Endothelial cell of umbilical vein (primary cell): ENCODE measurements around the gene BCL2L14. TPM values are rescaled to one million over a fixed set of nuclear protein-coding genes. Genes with fewer than 3 reads are reported as not detected.

Experiments
- BruUV-seq: library from RNA; stranded (reverse); fragments of 400-500 nt; replicated peaks from 2 replicates; lab custom pipeline; 2021; lab: Mats Ljungman, UMichigan
- CTCF ChIA-PET: fragments of 300-600, 350-600 bp; sonication (Branson Sonifier 250); formaldehyde crosslinking; loops from one replicate; lab custom pipeline; 2021; ENCODE audit warnings: antibody characterized with exemption, inconsistent platforms; lab: Charles Lee
- POLR2A ChIA-PET: fragments of 300-600, 350-600 bp; sonication (Branson Sonifier 250); formaldehyde crosslinking; loops from one replicate; lab custom pipeline; 2021; ENCODE audit warnings: antibody characterized with exemption, inconsistent platforms; lab: Charles Lee
- DNase-seq: peaks from one replicate; pipeline ENCODE4 v3.0.0-alpha.2; 2011; ENCODE audit warnings: low read depth, low spot score
- FAIRE-seq: peaks from 2 replicates; lab custom pipeline; 2011; peaks lifted over from hg19 to GRCh38; lab: Jason Lieb, UNC
- H2AFZ ChIP-seq: 2 replicates; pipeline ENCODE4 v1.6.0; 2012; ENCODE audit warnings: low read depth, low read length, control low read depth, inconsistent platforms
- H3K27ac ChIP-seq: 2 replicates; pipeline ENCODE4 v1.5.1; 2011; ENCODE audit warnings: low read depth, mild to moderate bottlenecking, control low read depth, low read length, moderate library complexity; ENCODE audit not compliant: insufficient read depth
- H3K27me3 ChIP-seq, 2 experiments: 2 replicates each; pipeline versions ENCODE4 v1.6.0 to v1.6.1; 2011; ENCODE audit warnings: low read length in 2 of 2, mixed read lengths in 1 of 2; ENCODE audit not compliant: control insufficient read depth in 2 of 2, insufficient read depth in 2 of 2
- H3K36me3 ChIP-seq, 2 experiments: 2 replicates in 1 of 2; 3 replicates in 1 of 2; pipeline ENCODE4 v1.5.1; 2011; ENCODE audit warnings: low read length in 2 of 2, mild to moderate bottlenecking in 1 of 2, moderate library complexity in 1 of 2; ENCODE audit not compliant: control insufficient read depth in 2 of 2, insufficient read depth in 2 of 2; ENCODE audit errors: extremely low read depth in 1 of 2
- H3K4me1 ChIP-seq: 3 replicates; pipeline ENCODE4 v1.5.1; 2011; ENCODE audit warnings: mild to moderate bottlenecking, low read length; ENCODE audit not compliant: control insufficient read depth, insufficient read depth; ENCODE audit errors: extremely low read depth
- H3K4me2 ChIP-seq: 2 replicates; pipeline ENCODE4 v1.6.1; 2011; ENCODE audit warnings: low read length, control low read depth, mixed read lengths; ENCODE audit not compliant: insufficient read depth
- H3K4me3 ChIP-seq, 3 experiments: fragments of 200-600 bp in 1 of 3; sonication (generic), shearing (Covaris generic) in 1 of 3; replicated peaks in 1 of 3; 2 replicates each; pipeline ENCODE4 v1.5.1; 2011 to 2016; ENCODE audit warnings: control low read depth in 3 of 3, low read length in 3 of 3, mild to moderate bottlenecking in 2 of 3, inconsistent platforms in 1 of 3, low read depth in 1 of 3, moderate library complexity in 1 of 3; ENCODE audit not compliant: insufficient read depth in 1 of 3
- H3K79me2 ChIP-seq: 2 replicates; pipeline ENCODE4 v1.6.0; 2012; ENCODE audit warnings: low read length, inconsistent platforms; ENCODE audit not compliant: control insufficient read depth, insufficient read depth
- H3K9ac ChIP-seq: replicated peaks from 2 replicates; pipeline ENCODE3; 2011; ENCODE audit warnings: low read length, control low read depth; ENCODE audit not compliant: insufficient read depth; ENCODE audit errors: extremely low read depth
- H3K9me1 ChIP-seq: replicated peaks from 3 replicates; pipeline ENCODE4 v1.6.0; 2011; ENCODE audit warnings: mild to moderate bottlenecking, low read length; ENCODE audit not compliant: control insufficient read depth, insufficient read depth; ENCODE audit errors: extremely low read depth
- H3K9me3 ChIP-seq: replicated peaks from 2 replicates; pipeline ENCODE4 v1.5.1; 2012; ENCODE audit warnings: low read length, inconsistent platforms; ENCODE audit not compliant: control insufficient read depth, insufficient read depth
- H4K20me1 ChIP-seq: replicated peaks from 2 replicates; pipeline ENCODE3; 2011; ENCODE audit warnings: mild to moderate bottlenecking, low read length; ENCODE audit not compliant: control insufficient read depth, insufficient read depth; ENCODE audit errors: extremely low read depth
- FOS ChIP-seq: IDR thresholded peaks from 2 replicates; pipeline ENCODE4 v1.6.1; 2011; ENCODE audit warnings: mild to moderate bottlenecking, low read length, moderate library complexity, borderline replicate concordance; ENCODE audit not compliant: insufficient read depth
- GATA2 ChIP-seq: IDR thresholded peaks from 2 replicates; pipeline ENCODE4 v1.7.0; 2011; ENCODE audit warnings: low read depth, mild to moderate bottlenecking, moderate library complexity, mixed read lengths, low read length; ENCODE audit not compliant: insufficient read length, insufficient read depth
- JUN ChIP-seq: IDR thresholded peaks from 2 replicates; pipeline ENCODE4 v1.6.1; 2011; ENCODE audit warnings: borderline replicate concordance, low read depth; ENCODE audit not compliant: insufficient read length, insufficient read depth
- POLR2A ChIP-seq: IDR thresholded peaks from 2 replicates; pipeline ENCODE4 v1.6.1; 2012; ENCODE audit warnings: low read depth, mild to moderate bottlenecking, control low read depth, low read length
- POLR2AphosphoS5 ChIP-seq: IDR thresholded peaks from 2 replicates; pipeline ENCODE4 v1.6.1; 2012; ENCODE audit warnings: low read depth, mild to moderate bottlenecking, control low read depth, low read length, moderate library complexity; ENCODE audit not compliant: insufficient read depth
- dilution Hi-C: fragments of 300-500 bp; cut with MboI; formaldehyde crosslinking; loops from one replicate; pipeline ENCODE4 v1.15.0; 2019; ENCODE audit warnings: low sequenced_read_pairs; ENCODE audit not compliant: extremely low pct_ligation_motif_present
- intact Hi-C: fragments of 100-400 bp; cut with micrococcal nuclease; formaldehyde crosslinking; loops from one replicate; pipeline ENCODE4 v1.10.0; 2022
- polyA plus RNA-seq, 4 experiments: library from polyadenylated mRNA; depleted of rRNA in 3 of 4; stranded (reverse) in 3 of 4; unstranded in 1 of 4; fragments of >200 nt; gene quantifications; 2 replicates each; pipeline versions ENCODE4 v1.2.1 to v1.2.3, GENCODE V29; 2011 to 2012; ENCODE audit warnings: missing spikeins in 1 of 4
- total RNA-seq: library from RNA; stranded (reverse); gene quantifications from 2 replicates; pipeline ENCODE4 v1.2.3, GENCODE V29; 2021
- TF ChIP-seq, protein P1 (sequence below): IDR thresholded peaks from 2 replicates; pipeline ENCODE4 v1.6.1; 2011; ENCODE audit not compliant: insufficient read depth, insufficient read length
- TF ChIP-seq, protein P2 (sequence below), 2 donors: IDR thresholded peaks; 1 replicate in 1 of 2; 2 replicates in 1 of 2; pipeline ENCODE4 v1.5.1; 2011; ENCODE audit warnings: low read length in 2 of 2, mild to moderate bottlenecking in 2 of 2, moderate library complexity in 2 of 2, control low read depth in 1 of 2, inconsistent platforms in 1 of 2, low read depth in 1 of 2; ENCODE audit not compliant: insufficient read depth in 1 of 2; ENCODE audit errors: extremely low read depth in 1 of 2

BCL2L14 gene
- total and polyA plus RNA-seq, 2 donors (not counting 3 experiments of a cell fraction or from before 2014, with no cell fraction given): not detected

DNA sequence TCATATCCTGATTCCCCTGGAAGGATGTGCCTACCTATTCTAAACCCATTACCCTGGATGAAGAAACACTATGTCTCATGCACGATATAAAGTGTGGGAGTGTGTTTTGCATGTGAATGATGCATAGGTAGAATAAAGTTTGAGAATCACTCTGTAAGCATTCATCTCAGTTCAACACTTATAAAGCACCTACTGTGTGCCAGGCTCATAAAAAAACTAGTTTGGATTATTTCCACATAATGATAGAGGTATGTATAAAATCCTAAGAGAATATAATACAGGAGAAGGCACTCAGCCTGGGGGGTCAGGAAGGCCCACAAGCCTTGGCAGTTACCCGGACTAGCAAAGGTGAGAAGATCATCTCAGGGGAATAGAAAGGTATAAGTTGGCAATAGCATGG is 41.1 kb upstream of the BCL2L14 start:
- CTCF ChIA-PET: no interaction called here
- Histone ChIP-seq H3K9me1 (no peaks in the 10 kb centered on the region), H3K79me2 (no peaks in the 10 kb centered on the region), H3K9ac (no peak overlapping the region), H3K4me2 (no peak overlapping the region), H3K4me3 (no peak overlapping the region), H3K4me1 (peaks cover 8% of the 10 kb centered on the region), H2AFZ (no peak overlapping the region), H4K20me1 (no peaks in the 10 kb centered on the region), H3K27me3 (peaks cover 0 to 6% of the 10 kb centered on the region in 2 experiments), H3K27ac (no peak overlapping the region), H3K9me3 (no peaks in the 10 kb centered on the region), H3K36me3 (no peaks in the 10 kb centered on the region)
- intact Hi-C loops (loop anchor here (5.0 kb wide), 3 partner anchors 192 to 802 kb away; no protein-coding TSS in a partner anchor), dilution Hi-C loops (loop anchor here (25.0 kb wide), 1 partner anchor 442 kb away; no protein-coding TSS in a partner anchor)
- TF ChIP-seq FOS (no peak), POLR2AphosphoS5 (no peak)
- POLR2A ChIA-PET: no interaction called here
- DNase-seq: no peak
- BruUV-seq: no TSS peak
- FAIRE-seq: no peak

DNA sequence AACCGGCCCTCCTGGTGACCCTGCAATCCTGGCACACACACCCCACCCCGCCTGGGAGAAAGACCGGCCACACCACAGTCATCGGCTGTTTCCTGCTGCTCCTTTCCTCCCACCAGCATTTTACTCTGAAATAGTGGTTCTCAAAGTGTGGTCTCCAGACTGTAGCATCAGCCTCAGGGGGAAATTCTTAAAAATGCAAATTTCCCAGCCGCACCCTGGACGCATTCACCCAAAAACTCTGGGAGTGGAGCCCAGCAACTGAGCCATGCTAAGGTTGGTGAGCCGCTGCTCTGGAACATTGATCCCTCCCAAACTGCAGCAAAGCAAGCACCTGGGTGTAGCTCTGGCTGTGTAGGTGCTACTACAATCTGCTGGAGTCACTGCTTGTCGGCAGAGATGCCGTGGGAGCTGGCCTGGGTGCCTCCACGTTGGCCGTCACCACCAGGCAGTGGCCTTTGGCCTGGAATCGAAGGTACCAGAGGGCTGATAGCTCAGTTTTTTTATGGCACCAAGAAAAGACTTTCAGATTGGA is 38.4 kb upstream of the BCL2L14 start:
- intact Hi-C loops: loop anchor here (2.0 to 5.0 kb wide), 4 partner anchors 195 to 805 kb away; no protein-coding TSS in a partner anchor
- CTCF ChIA-PET: interaction anchor here (0.6 to 6.1 kb wide), 62 partner anchors 10 to 1261 kb away, joined by 3 to 429 read pairs (median 6); partner anchors contain the start of gene ETV6

More for the DNA sequence above, 38.4 kb upstream of the BCL2L14 start:
- H3K27me3 ChIP-seq: no peaks in the 10 kb centered on the region
- POLR2A ChIA-PET: interaction anchor here (1.0 kb wide), 1 partner anchor 449 kb away, joined by 3 read pairs; no protein-coding TSS in a partner anchor
- H3K36me3 ChIP-seq: no peaks in the 10 kb centered on the region
- no peak overlapping the region for H3K27ac ChIP-seq
- FAIRE-seq (no peak), DNase-seq (no peak)
- H3K79me2 ChIP-seq: no peaks in the 10 kb centered on the region
- H4K20me1 ChIP-seq: no peaks in the 10 kb centered on the region
- H3K4me3 ChIP-seq: no peak overlapping the region
- H3K9ac ChIP-seq: peak overlapping the region; percentile 78
- H3K4me2 ChIP-seq: peak overlapping the region; percentile 99
- no TSS peak for BruUV-seq
- dilution Hi-C loops: loop anchor here (25.0 kb wide), 1 partner anchor 445 kb away; no protein-coding TSS in a partner anchor
- no peaks in the 10 kb centered on the region for H3K9me1 ChIP-seq
- peak overlapping the region; percentile 97 for H2AFZ ChIP-seq
- H3K9me3 ChIP-seq: no peaks in the 10 kb centered on the region
- peaks cover 8% of the 10 kb centered on the region for H3K4me1 ChIP-seq
- TF ChIP-seq POLR2A (no peak), JUN (no peak), POLR2AphosphoS5 (no peak), GATA2 (no peak)
- TF ChIP-seq, protein P1, sequence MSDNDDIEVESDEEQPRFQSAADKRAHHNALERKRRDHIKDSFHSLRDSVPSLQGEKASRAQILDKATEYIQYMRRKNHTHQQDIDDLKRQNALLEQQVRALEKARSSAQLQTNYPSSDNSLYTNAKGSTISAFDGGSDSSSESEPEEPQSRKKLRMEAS: no peak
- TF ChIP-seq, protein P2, sequence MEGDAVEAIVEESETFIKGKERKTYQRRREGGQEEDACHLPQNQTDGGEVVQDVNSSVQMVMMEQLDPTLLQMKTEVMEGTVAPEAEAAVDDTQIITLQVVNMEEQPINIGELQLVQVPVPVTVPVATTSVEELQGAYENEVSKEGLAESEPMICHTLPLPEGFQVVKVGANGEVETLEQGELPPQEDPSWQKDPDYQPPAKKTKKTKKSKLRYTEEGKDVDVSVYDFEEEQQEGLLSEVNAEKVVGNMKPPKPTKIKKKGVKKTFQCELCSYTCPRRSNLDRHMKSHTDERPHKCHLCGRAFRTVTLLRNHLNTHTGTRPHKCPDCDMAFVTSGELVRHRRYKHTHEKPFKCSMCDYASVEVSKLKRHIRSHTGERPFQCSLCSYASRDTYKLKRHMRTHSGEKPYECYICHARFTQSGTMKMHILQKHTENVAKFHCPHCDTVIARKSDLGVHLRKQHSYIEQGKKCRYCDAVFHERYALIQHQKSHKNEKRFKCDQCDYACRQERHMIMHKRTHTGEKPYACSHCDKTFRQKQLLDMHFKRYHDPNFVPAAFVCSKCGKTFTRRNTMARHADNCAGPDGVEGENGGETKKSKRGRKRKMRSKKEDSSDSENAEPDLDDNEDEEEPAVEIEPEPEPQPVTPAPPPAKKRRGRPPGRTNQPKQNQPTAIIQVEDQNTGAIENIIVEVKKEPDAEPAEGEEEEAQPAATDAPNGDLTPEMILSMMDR (IDR thresholded peaks at IDR 0.05; ENCODE audit: extremely low read depth in 1 of 2, insufficient read depth in 1 of 2, low read depth in 1 of 2, low read length in 2 of 2): no peak
